Activated CD4-positive, alpha-beta T cell treated with anti-CD3 and anti-CD28 coated beads, Interleukin-2, amount 50 U/mL, for 16 hours (primary cell): ENCODE data around the gene IL12A.

ENCODE experiments used
- DNase-seq: peaks from one replicate; pipeline ENCODE4 v3.0.0-alpha.2; 2020

Gene IL12A

DNA sequence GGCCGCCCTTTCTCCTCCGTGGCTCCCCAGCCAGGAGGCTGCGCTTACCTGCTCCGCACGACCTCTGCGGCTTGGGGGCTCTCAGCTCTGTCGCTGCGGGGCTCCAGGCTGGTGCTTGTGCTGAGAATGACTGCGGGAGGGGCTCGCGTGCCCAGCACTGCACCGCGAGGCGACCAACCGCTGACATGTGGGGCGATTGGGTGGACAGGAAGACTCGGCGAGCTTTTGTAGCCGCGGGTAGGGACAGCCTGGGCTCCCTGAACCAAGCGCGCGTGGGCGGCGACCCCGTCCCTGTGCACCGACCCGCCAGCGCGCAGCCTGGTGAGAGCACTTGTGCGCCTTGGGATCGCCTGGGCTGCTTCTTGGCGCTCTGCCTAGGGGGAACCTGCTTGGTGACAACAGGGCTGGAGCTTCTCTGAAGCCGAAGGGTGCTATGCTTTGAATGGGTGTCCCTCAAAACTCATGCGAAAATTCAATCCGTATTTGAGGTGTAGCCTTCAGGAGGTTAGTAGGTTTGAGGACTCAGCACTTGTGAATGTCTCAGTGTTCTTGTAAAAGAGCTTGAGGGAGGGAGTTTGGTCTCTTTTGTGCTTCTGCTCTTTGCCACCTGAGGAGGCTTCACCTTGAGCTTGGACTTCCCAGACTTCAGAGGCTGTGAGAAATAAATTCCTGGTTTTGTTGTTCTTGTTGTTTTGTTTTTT lies 50.4 kb downstream of the IL12A start:
- DNase-seq: no peak

DNA sequence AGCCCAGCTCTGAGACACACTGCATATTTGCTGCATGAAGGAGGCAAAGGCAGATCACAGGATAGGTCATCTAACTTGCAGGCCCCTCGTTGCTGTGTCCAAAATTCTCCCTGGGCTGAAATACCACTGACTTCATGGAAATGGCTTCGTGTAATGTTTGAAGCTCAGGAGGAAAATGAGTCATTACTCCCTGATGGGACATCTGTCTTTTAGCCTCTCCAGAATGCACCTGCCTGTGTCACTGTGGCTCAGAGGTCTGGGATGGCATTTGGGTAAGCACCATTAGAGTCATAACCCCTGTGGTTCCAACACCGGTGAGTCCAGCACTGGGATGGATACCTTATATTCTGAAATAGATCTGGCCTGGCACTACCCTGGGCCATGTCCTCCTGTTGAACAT lies 51.5 kb downstream of the IL12A start:
- DNase-seq: no peak

DNA sequence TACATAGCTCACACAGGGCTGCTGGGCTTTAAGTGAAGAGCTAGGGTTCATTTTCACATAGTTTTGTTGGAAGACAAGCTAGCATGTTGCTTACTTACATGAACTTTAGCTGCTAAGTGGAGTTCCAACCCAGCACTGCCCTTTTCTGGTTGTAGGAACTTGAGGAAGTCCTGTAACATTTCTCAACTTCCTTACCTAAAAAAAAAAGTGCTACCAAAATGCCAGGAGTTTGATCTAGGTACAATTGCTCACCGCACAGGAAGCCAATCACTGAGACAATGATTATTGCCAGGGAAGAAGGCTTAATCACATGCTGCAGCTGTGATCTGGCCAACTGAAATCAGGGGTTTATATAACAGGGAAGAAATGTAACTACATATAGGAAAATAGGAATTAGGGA lies 52.8 kb downstream of the IL12A start:
- no peak for DNase-seq

DNA sequence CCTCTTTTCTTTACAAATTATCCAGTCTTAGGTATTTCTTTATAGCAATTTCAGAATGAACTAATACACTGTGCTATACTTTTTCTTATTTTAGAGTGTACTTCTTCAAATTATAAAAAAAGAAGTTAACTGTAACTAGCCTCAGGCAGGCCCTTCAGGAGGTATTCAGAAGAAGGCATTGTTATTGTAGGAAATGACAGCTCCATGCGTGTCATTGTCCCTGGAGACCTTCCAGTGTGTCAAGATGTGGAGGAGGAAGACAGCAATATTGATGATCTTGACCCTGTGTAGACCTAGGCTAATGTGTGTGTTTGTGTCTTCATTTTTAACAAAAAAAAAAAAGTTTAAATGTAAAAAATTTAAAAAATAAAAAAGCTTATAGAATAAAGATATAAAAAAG lies 55.5 kb downstream of the IL12A start:
- no peak for DNase-seq
